Vagina (tissue), 2 donors: ENCODE data around the gene LMCD1.

Source experiments
- POLR2AphosphoS5 ChIP-seq, 2 donors: sonication (generic); formaldehyde crosslinking; IDR thresholded peaks; one replicate each; pipeline ENCODE4 v1.9.0; 2017; ENCODE audit warnings: antibody characterized with exemption in 2 of 2, mild to moderate bottlenecking in 2 of 2, low read depth in 1 of 2; ENCODE audit not compliant: insufficient read depth in 1 of 2
- TF ChIP-seq, protein P1 (sequence below), 3 experiments: fragments of 450-650 bp in 2 of 3; fragments of 200-600 bp in 1 of 3; sonication (generic) in 1 of 3; IDR thresholded peaks; one replicate each; pipeline ENCODE4 v1.5.1; 2017 to 2019; ENCODE audit warnings: antibody characterized with exemption in 3 of 3, mild to moderate bottlenecking in 2 of 3, moderate library complexity in 2 of 3

DNA sequence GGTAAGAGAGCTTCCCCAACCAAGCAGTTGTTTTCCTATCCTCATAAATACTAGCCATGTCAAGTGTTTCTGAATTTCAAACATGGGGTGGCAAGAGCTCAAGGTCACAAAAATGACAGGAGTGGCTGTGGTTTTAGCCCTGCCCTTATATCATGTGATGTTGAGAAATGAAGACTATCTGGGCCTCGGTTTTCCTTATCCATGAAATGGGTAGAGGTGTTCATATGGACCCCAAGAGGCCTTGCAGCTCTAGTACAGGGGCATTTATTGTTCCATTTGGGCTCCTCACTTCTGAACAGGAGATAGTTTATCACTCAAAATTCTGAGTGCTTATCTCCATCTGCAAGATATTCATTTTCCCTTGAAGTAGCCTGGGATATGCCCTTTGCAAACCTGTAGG is 35.8 kb downstream of the LMCD1 start:
- TF ChIP-seq, protein P1, sequence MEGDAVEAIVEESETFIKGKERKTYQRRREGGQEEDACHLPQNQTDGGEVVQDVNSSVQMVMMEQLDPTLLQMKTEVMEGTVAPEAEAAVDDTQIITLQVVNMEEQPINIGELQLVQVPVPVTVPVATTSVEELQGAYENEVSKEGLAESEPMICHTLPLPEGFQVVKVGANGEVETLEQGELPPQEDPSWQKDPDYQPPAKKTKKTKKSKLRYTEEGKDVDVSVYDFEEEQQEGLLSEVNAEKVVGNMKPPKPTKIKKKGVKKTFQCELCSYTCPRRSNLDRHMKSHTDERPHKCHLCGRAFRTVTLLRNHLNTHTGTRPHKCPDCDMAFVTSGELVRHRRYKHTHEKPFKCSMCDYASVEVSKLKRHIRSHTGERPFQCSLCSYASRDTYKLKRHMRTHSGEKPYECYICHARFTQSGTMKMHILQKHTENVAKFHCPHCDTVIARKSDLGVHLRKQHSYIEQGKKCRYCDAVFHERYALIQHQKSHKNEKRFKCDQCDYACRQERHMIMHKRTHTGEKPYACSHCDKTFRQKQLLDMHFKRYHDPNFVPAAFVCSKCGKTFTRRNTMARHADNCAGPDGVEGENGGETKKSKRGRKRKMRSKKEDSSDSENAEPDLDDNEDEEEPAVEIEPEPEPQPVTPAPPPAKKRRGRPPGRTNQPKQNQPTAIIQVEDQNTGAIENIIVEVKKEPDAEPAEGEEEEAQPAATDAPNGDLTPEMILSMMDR (IDR thresholded peaks at IDR 0.05), result no peak
- no peak for TF ChIP-seq POLR2AphosphoS5 (IDR thresholded peaks at IDR 0.05; ENCODE audit: insufficient read depth in 1 of 2, low read depth in 1 of 2)
